H1 (cell line): ENCODE measurements around the gene PRLHR.

ENCODE experiments used
- CEBPB ChIP-seq: IDR thresholded peaks from 2 replicates; pipeline ENCODE4 v1.6.1; 2012; ENCODE audit warnings: low read depth, low read length
- CTCF ChIP-seq, 3 experiments: IDR thresholded peaks; 1 replicate in 2 of 3; 2 replicates in 1 of 3; pipeline versions ENCODE4 v1.5.1 to v1.6.1; 2011; ENCODE audit warnings: low read length in 3 of 3, mild to moderate bottlenecking in 3 of 3, inconsistent platforms in 2 of 3, low read depth in 1 of 3, moderate library complexity in 1 of 3; ENCODE audit not compliant: insufficient read depth in 1 of 3; ENCODE audit errors: control extremely low read depth in 1 of 3
- EP300 ChIP-seq, 2 experiments: IDR thresholded peaks; 1 replicate in 1 of 2; 2 replicates in 1 of 2; pipeline ENCODE4 v1.6.1; 2011 to 2012; ENCODE audit warnings: low read depth in 2 of 2, low read length in 2 of 2, mild to moderate bottlenecking in 2 of 2, borderline replicate concordance in 1 of 2, inconsistent platforms in 1 of 2, moderate library complexity in 1 of 2
- EZH2 ChIP-seq: fragments of 200-600 bp; sonication (generic); IDR thresholded peaks from 2 replicates; pipeline ENCODE4 v1.7.1; 2012; ENCODE audit warnings: low read depth, mild to moderate bottlenecking, moderate library complexity, low read length, inconsistent platforms; ENCODE audit not compliant: severe bottlenecking
- POLR2A ChIP-seq, 2 experiments: IDR thresholded peaks; 1 replicate in 1 of 2; 2 replicates in 1 of 2; pipeline ENCODE4 v1.6.1; 2011; ENCODE audit warnings: low read depth in 2 of 2, low read length in 2 of 2, mild to moderate bottlenecking in 2 of 2; ENCODE audit errors: control extremely low read depth in 1 of 2
- POLR2AphosphoS5 ChIP-seq: IDR thresholded peaks from 2 replicates; pipeline ENCODE4 v1.6.1; 2011; ENCODE audit warnings: low read depth, low read length
- SP1 ChIP-seq: IDR thresholded peaks from 2 replicates; pipeline ENCODE4 v1.6.1; 2011; ENCODE audit warnings: low read depth, low read length
- TAF7 ChIP-seq: optimal IDR thresholded peaks from 2 replicates; pipeline ENCODE3; 2011; ENCODE audit warnings: low read depth, mild to moderate bottlenecking, inconsistent platforms, low read length, moderate library complexity, borderline replicate concordance
- TEAD4 ChIP-seq: IDR thresholded peaks from 2 replicates; pipeline ENCODE4 v1.6.1; 2012; ENCODE audit warnings: low read depth, low read length, inconsistent platforms, mixed read lengths

- TF ChIP-seq TAF7 = no peak
- TF ChIP-seq EZH2 = no peak
- TF ChIP-seq EP300 (IDR thresholded peaks at IDR 0.05; ENCODE audit: borderline replicate concordance in 1 of 2, low read depth in 2 of 2, low read length in 2 of 2) = no peak
- TF ChIP-seq SP1 = no peak
- no peak for TF ChIP-seq CTCF (IDR thresholded peaks at IDR 0.05; ENCODE audit: control extremely low read depth in 1 of 3, insufficient read depth in 1 of 3, low read depth in 1 of 3, low read length in 3 of 3)
- TF ChIP-seq TEAD4 = no peak
- no peak for TF ChIP-seq CEBPB
- no peak for TF ChIP-seq POLR2AphosphoS5
- no peak for TF ChIP-seq POLR2A (IDR thresholded peaks at IDR 0.05; ENCODE audit: control extremely low read depth in 1 of 2, low read depth in 2 of 2, low read length in 2 of 2)
Measured at GRCh38 chr10:118586911-118587310, 8.5 kb downstream of the PRLHR start.
